ENCODE data around the gene RPS21.

RPS21 gene

DNA sequence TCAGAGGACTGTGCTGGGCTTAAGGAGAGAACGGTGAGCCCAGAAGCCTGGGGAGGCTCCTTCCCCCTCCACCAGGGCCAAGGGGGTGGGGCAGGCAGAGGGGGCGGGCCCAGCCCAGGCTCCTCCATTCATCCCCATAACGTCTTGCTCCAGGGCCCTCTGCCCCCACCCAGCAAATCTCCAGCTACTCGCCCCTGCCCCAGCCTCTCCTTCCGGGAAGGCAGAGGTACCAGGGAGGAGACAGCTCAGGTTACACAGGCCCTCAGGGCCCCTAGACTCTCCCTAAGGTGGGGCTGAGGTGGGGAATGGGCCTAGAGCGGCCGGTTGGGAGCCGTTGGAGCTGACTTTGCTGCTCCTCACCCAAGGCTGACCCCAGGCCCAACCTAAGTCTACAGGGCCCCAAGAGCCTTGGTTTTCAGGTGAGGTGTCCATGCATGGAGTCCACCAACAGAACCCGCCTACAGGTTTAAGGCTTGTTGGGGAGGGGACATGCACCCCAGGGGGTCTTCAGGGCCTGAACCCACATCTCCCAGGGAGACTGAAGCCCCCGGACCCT, 21.0 kb upstream of the RPS21 start:
- no peaks in the 10 kb centered on the region for H3K9me2 ChIP-seq (replicated peaks; ENCODE audit: low read depth, low read length)
- TF ChIP-seq, protein P1, sequence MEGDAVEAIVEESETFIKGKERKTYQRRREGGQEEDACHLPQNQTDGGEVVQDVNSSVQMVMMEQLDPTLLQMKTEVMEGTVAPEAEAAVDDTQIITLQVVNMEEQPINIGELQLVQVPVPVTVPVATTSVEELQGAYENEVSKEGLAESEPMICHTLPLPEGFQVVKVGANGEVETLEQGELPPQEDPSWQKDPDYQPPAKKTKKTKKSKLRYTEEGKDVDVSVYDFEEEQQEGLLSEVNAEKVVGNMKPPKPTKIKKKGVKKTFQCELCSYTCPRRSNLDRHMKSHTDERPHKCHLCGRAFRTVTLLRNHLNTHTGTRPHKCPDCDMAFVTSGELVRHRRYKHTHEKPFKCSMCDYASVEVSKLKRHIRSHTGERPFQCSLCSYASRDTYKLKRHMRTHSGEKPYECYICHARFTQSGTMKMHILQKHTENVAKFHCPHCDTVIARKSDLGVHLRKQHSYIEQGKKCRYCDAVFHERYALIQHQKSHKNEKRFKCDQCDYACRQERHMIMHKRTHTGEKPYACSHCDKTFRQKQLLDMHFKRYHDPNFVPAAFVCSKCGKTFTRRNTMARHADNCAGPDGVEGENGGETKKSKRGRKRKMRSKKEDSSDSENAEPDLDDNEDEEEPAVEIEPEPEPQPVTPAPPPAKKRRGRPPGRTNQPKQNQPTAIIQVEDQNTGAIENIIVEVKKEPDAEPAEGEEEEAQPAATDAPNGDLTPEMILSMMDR (conservative IDR thresholded peaks at IDR 0.05; ENCODE audit: low read length), result no peak
- TF ChIP-seq EZH2phosphoT487 (IDR thresholded peaks at IDR 0.05; ENCODE audit: borderline replicate concordance), result no peak
- no peaks in the 10 kb centered on the region for H3K27me3 ChIP-seq (ENCODE audit: insufficient read depth, low read length, poor library complexity, severe bottlenecking)
- H3K9ac ChIP-seq (ENCODE audit: low read depth, low read length, poor library complexity, severe bottlenecking), result no peak overlapping the region
- H4K20me1 ChIP-seq (ENCODE audit: insufficient read depth, low read length, poor library complexity, severe bottlenecking), result no peaks in the 10 kb centered on the region
- no peak overlapping the region for H2AFZ ChIP-seq (ENCODE audit: low read length)
- no peaks in the 10 kb centered on the region for H3K9me3 ChIP-seq (ENCODE audit: insufficient read depth, low read depth, low read length)
- H3F3A ChIP-seq (ENCODE audit: low read depth), result no peaks in the 10 kb centered on the region
- H3K4me2 ChIP-seq (ENCODE audit: low read depth, low read length, poor library complexity, severe bottlenecking), result no peak overlapping the region
- H3K36me3 ChIP-seq (ENCODE audit: insufficient read depth, low read length), result no peaks in the 10 kb centered on the region
- no peaks in the 10 kb centered on the region for H3K4me1 ChIP-seq (ENCODE audit: insufficient read depth, low read length, poor library complexity, severe bottlenecking)
- no peak overlapping the region for H3K4me3 ChIP-seq (ENCODE audit: low read length, poor library complexity, severe bottlenecking)
- no peaks in the 10 kb centered on the region for H3K79me2 ChIP-seq (ENCODE audit: insufficient read depth, low read length)

DNA sequence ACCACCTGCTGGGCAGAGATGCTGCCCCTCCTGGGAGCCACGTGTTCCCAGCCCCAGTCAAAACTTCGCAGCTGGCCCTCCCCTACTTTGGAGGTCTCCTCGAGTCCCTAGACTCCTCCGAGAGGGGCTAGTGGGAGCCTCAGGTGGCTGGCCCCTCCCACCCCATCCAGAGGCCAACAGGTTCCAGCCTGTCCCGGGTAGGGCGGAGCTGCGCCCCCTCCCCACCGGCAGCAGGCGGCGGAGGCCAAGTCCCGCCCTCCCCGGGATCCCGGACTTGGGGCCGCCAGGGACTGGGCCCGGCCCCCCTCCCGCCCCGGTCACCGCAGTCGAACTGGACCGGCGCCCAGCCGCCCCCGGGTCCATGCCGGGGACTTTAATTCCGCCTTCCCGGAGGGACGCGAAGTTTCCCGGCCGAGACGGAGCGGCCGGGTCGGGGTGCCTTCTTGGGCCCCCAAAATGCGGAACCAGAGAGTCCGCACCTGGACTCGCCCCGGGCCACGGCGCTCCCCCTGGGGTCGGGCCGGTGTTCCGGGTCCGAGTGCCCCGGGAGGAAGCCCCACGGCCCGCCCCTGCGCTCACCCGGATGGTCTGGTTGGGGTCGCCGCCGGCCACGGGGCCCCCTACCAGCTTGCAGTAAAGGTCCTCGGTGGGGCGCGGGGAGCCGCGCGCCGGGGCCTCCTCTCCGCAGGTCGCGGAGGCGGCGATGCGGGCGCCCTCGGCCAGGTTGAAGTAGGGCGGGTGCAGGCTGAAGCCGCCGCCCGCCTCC, 20.4 kb upstream of the RPS21 start:
- H3K4me2 ChIP-seq (ENCODE audit: low read depth, low read length, poor library complexity, severe bottlenecking), result no peak overlapping the region
- H2AFZ ChIP-seq (ENCODE audit: low read length), result no peak overlapping the region
- H3K27me3 ChIP-seq (ENCODE audit: insufficient read depth, low read length, poor library complexity, severe bottlenecking), result no peaks in the 10 kb centered on the region
- H3K9ac ChIP-seq (ENCODE audit: low read depth, low read length, poor library complexity, severe bottlenecking), result no peak overlapping the region
- H3K9me2 ChIP-seq (replicated peaks; ENCODE audit: low read depth, low read length), result no peaks in the 10 kb centered on the region
- H3F3A ChIP-seq (ENCODE audit: low read depth), result no peaks in the 10 kb centered on the region
- H3K4me3 ChIP-seq (ENCODE audit: low read length, poor library complexity, severe bottlenecking), result no peak overlapping the region
- H3K79me2 ChIP-seq (ENCODE audit: insufficient read depth, low read length), result no peaks in the 10 kb centered on the region
- H3K9me3 ChIP-seq (ENCODE audit: insufficient read depth, low read depth, low read length), result no peaks in the 10 kb centered on the region
- H3K4me1 ChIP-seq (ENCODE audit: insufficient read depth, low read length, poor library complexity, severe bottlenecking), result no peaks in the 10 kb centered on the region
- no peak for TF ChIP-seq EZH2phosphoT487 (IDR thresholded peaks at IDR 0.05; ENCODE audit: borderline replicate concordance)
- TF ChIP-seq, protein P1 (conservative IDR thresholded peaks at IDR 0.05; ENCODE audit: low read length), result no peak
- H4K20me1 ChIP-seq (ENCODE audit: insufficient read depth, low read length, poor library complexity, severe bottlenecking), result no peaks in the 10 kb centered on the region
- no peaks in the 10 kb centered on the region for H3K36me3 ChIP-seq (ENCODE audit: insufficient read depth, low read length)

- Histone ChIP-seq H3F3A (ENCODE audit: low read depth) (no peaks in the 10 kb centered on the region), H3K36me3 (ENCODE audit: insufficient read depth, low read length) (no peaks in the 10 kb centered on the region), H3K4me3 (ENCODE audit: low read length, poor library complexity, severe bottlenecking) (no peak within 1 kb of the TSS), H3K79me2 (ENCODE audit: insufficient read depth, low read length) (no peaks in the 10 kb centered on the region), H2AFZ (ENCODE audit: low read length) (no peak within 1 kb of the TSS), H3K9me3 (ENCODE audit: insufficient read depth, low read depth, low read length) (no peaks in the 10 kb centered on the region), H3K27me3 (ENCODE audit: insufficient read depth, low read length, poor library complexity, severe bottlenecking) (no peaks in the 10 kb centered on the region), H3K9me2 (replicated peaks; ENCODE audit: low read depth, low read length) (no peaks in the 10 kb centered on the region), H3K4me1 (ENCODE audit: insufficient read depth, low read length, poor library complexity, severe bottlenecking) (no peaks in the 10 kb centered on the region), H3K4me2 (ENCODE audit: low read depth, low read length, poor library complexity, severe bottlenecking) (no peak within 1 kb of the TSS), H4K20me1 (ENCODE audit: insufficient read depth, low read length, poor library complexity, severe bottlenecking) (no peaks in the 10 kb centered on the region), H3K9ac (ENCODE audit: low read depth, low read length, poor library complexity, severe bottlenecking) (no peak within 1 kb of the TSS)
- TF ChIP-seq, protein P1 (conservative IDR thresholded peaks at IDR 0.05; ENCODE audit: low read length), result no peak
- TF ChIP-seq EZH2phosphoT487 (IDR thresholded peaks at IDR 0.05; ENCODE audit: borderline replicate concordance), result no peak
Measured at GRCh38 chr20:62367136-62367632, 19.7 kb upstream of the RPS21 start, which contains the start of gene LAMA5. Gene LAMA5, minus strand, starts transcription at chr20:62367312. Its CDS starts 67 bp downstream, at chr20:62367245.

Measured in Loucy (cell line).